ENCODE results near the gene UCHL3. TPM values are rescaled to one million over a fixed set of nuclear protein-coding genes. Genes with fewer than 3 reads are reported as not detected.
"Not testable (repeated sequence)": the region's sequence is repeated elsewhere in the genome, so short reads cannot be mapped to it uniquely, and the experiment has no call there.

UCHL3 gene
- total RNA-seq, 4 donors from 2014 or later, result 30.6 to 65.1 (median 46.7) TPM

DNA sequence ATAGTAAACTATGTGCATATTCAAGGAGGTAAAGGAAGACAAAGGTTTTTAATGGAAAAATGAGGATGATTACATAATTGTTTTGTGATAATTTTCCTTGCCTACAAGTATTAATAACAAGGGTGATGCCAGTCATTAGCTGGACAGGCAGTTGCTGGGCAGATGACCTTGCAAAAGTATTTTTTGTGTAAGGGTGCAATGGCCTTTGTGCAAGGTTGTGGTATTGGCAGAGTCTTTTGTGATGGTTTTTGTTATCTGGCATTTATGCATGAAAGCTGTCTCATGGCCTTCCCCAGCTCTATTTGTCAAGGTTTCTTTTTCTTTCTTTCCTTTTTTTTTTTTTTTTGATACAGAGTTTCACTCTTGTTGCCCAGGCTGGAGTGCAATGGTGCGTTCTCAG is 7.6 kb upstream of the UCHL3 start:
- WGBS, 2 donors, result 100% methylated on average over 1 of the region's 1 CpG
- intact Hi-C loops (cut with DNase I; ENCODE audit: low total_unique reads), result no loop called here
- no peak for DNase-seq (ENCODE audit: low spot score in 2 of 2)
- no peak overlapping the region for H3K4me3 ChIP-seq (ENCODE audit: low read depth, poor library complexity, severe bottlenecking)
- no peak for TF ChIP-seq POLR2A (IDR thresholded peaks at IDR 0.05)
- TF ChIP-seq, protein P1, sequence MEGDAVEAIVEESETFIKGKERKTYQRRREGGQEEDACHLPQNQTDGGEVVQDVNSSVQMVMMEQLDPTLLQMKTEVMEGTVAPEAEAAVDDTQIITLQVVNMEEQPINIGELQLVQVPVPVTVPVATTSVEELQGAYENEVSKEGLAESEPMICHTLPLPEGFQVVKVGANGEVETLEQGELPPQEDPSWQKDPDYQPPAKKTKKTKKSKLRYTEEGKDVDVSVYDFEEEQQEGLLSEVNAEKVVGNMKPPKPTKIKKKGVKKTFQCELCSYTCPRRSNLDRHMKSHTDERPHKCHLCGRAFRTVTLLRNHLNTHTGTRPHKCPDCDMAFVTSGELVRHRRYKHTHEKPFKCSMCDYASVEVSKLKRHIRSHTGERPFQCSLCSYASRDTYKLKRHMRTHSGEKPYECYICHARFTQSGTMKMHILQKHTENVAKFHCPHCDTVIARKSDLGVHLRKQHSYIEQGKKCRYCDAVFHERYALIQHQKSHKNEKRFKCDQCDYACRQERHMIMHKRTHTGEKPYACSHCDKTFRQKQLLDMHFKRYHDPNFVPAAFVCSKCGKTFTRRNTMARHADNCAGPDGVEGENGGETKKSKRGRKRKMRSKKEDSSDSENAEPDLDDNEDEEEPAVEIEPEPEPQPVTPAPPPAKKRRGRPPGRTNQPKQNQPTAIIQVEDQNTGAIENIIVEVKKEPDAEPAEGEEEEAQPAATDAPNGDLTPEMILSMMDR (IDR thresholded peaks at IDR 0.05), result no peak

DNA sequence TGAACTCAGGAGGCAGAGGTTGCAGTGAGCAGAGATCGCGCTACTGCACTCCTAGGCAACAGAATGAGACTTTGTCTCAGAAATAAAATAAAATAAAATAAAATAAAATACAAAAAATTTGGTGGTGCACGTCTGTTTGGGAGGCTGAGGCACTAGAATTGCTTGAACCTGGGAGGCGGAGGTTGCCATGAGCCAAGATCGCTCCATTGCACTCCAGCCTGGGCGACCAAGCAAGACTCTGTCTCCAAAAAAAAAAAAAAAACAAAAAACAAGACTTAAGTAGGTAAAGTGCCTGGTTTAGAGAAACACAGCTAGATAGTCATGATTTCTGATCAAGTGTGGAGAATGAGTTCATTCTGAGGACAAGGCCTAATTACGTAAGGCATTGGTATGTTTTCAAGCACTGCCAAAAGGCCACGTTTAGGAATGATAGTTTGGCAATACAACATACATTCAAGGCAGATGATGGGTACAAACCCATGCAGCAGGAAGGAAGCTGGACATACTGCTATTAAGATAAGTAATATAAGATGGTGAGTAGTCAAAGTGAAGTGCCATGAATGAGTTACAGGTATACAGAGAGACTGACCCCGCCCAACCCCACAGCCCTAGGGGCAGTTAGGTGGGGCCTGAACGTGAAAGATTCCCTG is 4.8 kb upstream of the UCHL3 start:
- 72 to 75% methylated on average over 10 of the region's 10 CpGs for WGBS, 2 donors
- intact Hi-C loops (cut with DNase I; ENCODE audit: low total_unique reads), result loop anchor here (5.0 kb wide), 1 partner anchor 173 kb away; no protein-coding TSS in a partner anchor

DNA sequence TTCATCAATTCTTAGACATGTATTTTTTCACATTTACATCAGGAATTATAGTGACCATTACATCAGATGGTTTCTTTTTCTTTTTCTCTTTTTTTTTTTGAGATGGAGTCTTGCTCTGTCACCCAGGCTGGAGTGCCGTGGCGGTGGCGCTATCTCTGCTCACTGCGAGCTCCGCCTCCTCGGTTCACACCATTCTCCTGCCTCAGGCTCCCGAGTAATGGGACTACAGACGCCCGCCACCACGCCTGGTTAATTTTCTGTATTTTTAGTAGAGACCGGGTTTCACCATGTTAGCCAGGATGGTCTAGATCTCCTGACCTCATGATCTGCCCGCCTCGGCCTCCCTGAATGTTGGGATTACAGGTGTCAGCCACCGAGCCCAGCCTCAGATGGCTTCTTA is 4.2 kb upstream of the UCHL3 start:
- 86 to 87% methylated on average over 14 of the region's 14 CpGs for WGBS, 2 donors
- H3K4me3 ChIP-seq (ENCODE audit: low read depth, poor library complexity, severe bottlenecking); DNase-seq (ENCODE audit: low spot score in 2 of 2): not testable (repeated sequence)
- intact Hi-C loops (cut with DNase I; ENCODE audit: low total_unique reads), result loop anchor here (5.0 kb wide), 1 partner anchor 173 kb away; no protein-coding TSS in a partner anchor

More for the DNA sequence above, 4.8 kb upstream of the UCHL3 start:
- TF ChIP-seq, protein P1 (IDR thresholded peaks at IDR 0.05), result no peak
- no peak overlapping the region for H3K4me3 ChIP-seq (ENCODE audit: low read depth, poor library complexity, severe bottlenecking)
- DNase-seq (ENCODE audit: low spot score in 2 of 2), result no peak

DNA sequence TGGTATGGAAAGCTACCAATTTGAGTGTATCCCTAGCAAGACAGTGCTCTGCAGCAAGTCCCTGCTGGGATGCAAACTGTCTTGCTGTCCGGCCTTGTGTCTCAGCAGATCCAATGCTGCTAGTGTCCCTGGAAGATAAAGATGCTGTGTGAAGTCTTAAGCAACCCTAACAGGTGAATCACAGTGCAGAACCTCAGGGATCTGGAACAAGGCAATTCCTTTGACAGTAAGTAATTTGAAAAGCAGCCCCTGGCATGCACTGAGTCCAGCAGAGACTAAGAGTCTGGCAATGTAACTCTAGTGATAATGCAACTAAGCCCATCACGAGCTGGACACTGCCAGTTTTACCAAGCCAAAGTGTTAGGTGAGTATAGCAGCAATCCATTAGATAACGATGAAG is 1.7 kb upstream of the UCHL3 start:
- WGBS, 2 donors, result 87 to 89% methylated on average over 3 of the region's 3 CpGs
- TF ChIP-seq, protein P1 (IDR thresholded peaks at IDR 0.05), result no peak
- TF ChIP-seq POLR2A (IDR thresholded peaks at IDR 0.05), result no peak
- DNase-seq (ENCODE audit: low spot score in 2 of 2), result no peak
- no peak overlapping the region for H3K4me3 ChIP-seq (ENCODE audit: low read depth, poor library complexity, severe bottlenecking)
- intact Hi-C loops (cut with DNase I; ENCODE audit: low total_unique reads), result loop anchor here (5.0 kb wide), 1 partner anchor 176 kb away; no protein-coding TSS in a partner anchor

DNA sequence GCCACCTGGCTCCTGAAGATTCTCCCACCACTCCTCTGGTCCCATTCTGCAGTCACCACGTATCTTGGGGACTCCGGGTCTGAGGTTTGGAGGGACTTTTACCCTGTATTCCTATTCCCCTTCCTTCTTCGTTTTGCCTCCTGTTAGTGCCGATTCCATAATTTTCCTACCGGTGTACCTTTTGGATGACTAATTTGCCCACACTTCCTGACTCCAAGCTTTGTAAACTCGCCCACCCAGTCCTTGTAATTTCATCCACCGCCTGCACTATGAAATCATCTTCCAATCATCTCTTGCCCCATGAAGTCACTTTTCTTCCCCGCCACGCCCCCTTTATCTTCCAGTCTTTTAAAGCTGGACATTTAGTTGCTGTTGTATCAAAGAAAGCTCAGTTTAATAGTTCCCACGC is 572 bp downstream of the UCHL3 start:
- intact Hi-C loops (cut with DNase I; ENCODE audit: low total_unique reads), result no loop called here
- TF ChIP-seq, protein P1 (IDR thresholded peaks at IDR 0.05), result no peak
- no peak for TF ChIP-seq POLR2A (IDR thresholded peaks at IDR 0.05)
- DNase-seq (ENCODE audit: low spot score in 2 of 2), result no peak
- 2% methylated on average over 10 of the region's 10 CpGs for WGBS, 2 donors
- peak overlapping the region; percentile 74 for H3K4me3 ChIP-seq (ENCODE audit: low read depth, poor library complexity, severe bottlenecking)

DNA sequence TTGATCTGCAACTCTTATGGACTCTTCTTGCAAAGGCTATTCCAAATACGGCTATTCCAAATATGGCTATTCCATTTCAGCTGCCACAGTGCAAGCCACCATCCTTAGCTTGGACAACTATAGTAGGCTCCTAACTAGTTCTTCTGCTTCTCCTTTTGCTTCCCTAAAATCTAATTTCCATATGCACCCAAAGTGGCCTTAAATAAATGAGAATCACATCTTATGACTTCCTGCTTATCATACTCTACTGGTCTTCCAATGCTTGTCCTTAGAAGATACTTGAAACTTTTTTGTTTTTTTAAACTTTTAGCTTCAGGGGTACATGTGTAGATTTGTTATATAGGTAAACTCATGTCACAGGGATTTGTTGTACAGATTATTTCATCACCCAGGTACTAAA is 4.9 kb downstream of the UCHL3 start:
- intact Hi-C loops (cut with DNase I; ENCODE audit: low total_unique reads), result no loop called here
- 96 to 100% methylated on average over 1 of the region's 1 CpG for WGBS, 2 donors
- TF ChIP-seq, protein P1 (IDR thresholded peaks at IDR 0.05), result no peak
- no peak for TF ChIP-seq POLR2A (IDR thresholded peaks at IDR 0.05)
- no peak for DNase-seq (ENCODE audit: low spot score in 2 of 2)
- no peak overlapping the region for H3K4me3 ChIP-seq (ENCODE audit: low read depth, poor library complexity, severe bottlenecking)

Data from lower leg skin (tissue), 4 donors.